ENCODE measurements around the gene OOEP. TPM values are rescaled to one million over a fixed set of nuclear protein-coding genes. Genes with fewer than 3 reads are reported as not detected.

The OOEP gene
- total and polyA plus RNA-seq, 2 donors (not counting 1 experiment from before 2014, with no cell fraction given): 0.08 to 0.17 TPM

- no peak overlapping the region for H3K27ac ChIP-seq (ENCODE audit: insufficient read depth, low read length)
- DNase-seq (ENCODE audit: low read depth in 2 of 2): peak in 1 of 2 donors; percentile 24
- no peak overlapping the region for H3K4me2 ChIP-seq (ENCODE audit: extremely low read depth, insufficient read depth, low read length)
- H3K27me3 ChIP-seq (ENCODE audit: control insufficient read depth, insufficient read depth, low read length): no peaks in the 10 kb centered on the region
- no peak overlapping the region for H3K9ac ChIP-seq (ENCODE audit: insufficient read depth, low read length)
- no peaks in the 10 kb centered on the region for H3K36me3 ChIP-seq (ENCODE audit: control insufficient read depth, insufficient read depth, low read length)
- no peaks in the 10 kb centered on the region for H3K79me2 ChIP-seq (ENCODE audit: control insufficient read depth, insufficient read depth, low read length)
- H4K20me1 ChIP-seq (ENCODE audit: control insufficient read depth, extremely low read depth, insufficient read depth, low read length): no peaks in the 10 kb centered on the region
- no peak overlapping the region for H3K4me3 ChIP-seq (replicated peaks in 1 of 4; ENCODE audit: control extremely low read depth in 1 of 4, insufficient read depth in 1 of 4, low read depth in 3 of 4, low read length in 4 of 4)
- H3K4me1 ChIP-seq (ENCODE audit: control insufficient read depth, extremely low read depth, insufficient read depth, low read length): no peaks in the 10 kb centered on the region
- no peak overlapping the region for H2AFZ ChIP-seq (ENCODE audit: low read length)
- H3K9me3 ChIP-seq (ENCODE audit: control insufficient read depth, insufficient read depth, low read depth, low read length): no peaks in the 10 kb centered on the region
- TF ChIP-seq EZH2 (IDR thresholded peaks at IDR 0.05; ENCODE audit: low read length, missing control alignments): no peak
- TF ChIP-seq, protein P1, sequence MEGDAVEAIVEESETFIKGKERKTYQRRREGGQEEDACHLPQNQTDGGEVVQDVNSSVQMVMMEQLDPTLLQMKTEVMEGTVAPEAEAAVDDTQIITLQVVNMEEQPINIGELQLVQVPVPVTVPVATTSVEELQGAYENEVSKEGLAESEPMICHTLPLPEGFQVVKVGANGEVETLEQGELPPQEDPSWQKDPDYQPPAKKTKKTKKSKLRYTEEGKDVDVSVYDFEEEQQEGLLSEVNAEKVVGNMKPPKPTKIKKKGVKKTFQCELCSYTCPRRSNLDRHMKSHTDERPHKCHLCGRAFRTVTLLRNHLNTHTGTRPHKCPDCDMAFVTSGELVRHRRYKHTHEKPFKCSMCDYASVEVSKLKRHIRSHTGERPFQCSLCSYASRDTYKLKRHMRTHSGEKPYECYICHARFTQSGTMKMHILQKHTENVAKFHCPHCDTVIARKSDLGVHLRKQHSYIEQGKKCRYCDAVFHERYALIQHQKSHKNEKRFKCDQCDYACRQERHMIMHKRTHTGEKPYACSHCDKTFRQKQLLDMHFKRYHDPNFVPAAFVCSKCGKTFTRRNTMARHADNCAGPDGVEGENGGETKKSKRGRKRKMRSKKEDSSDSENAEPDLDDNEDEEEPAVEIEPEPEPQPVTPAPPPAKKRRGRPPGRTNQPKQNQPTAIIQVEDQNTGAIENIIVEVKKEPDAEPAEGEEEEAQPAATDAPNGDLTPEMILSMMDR (conservative IDR thresholded peaks at IDR 0.05 in 1 of 2, IDR thresholded peaks at IDR 0.05 in 1 of 2; ENCODE audit: low read depth in 1 of 2, low read length in 2 of 2): no peak
Measured at GRCh38 chr6:73340048-73340447, 29.6 kb downstream of the OOEP start.

DNA sequence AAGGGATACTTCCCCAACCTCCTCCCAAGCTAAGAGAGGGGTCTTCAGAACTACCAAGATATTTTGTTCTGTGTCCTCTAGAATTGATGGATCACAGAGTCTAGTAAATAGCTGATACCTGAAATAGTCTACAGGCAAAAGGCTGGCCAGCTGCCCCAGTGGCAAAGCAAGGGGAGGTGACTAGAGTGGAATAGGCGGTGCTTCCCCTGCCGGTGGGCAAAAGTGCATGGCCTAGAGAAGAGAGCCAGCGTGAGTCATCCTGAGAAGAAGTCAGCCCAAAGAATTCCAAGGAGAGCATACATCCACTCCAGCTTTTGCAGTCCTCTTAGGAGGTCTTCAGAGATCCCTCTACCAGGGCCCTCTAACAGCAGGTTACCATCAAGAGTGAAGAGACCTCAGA lies 30.4 kb downstream of the OOEP start:
- peak in 1 of 2 donors; percentile 3 for DNase-seq (ENCODE audit: low read depth in 2 of 2)
- H3K79me2 ChIP-seq (ENCODE audit: control insufficient read depth, insufficient read depth, low read length): no peaks in the 10 kb centered on the region
- no peak overlapping the region for H3K4me2 ChIP-seq (ENCODE audit: extremely low read depth, insufficient read depth, low read length)
- no peak overlapping the region for H3K9ac ChIP-seq (ENCODE audit: insufficient read depth, low read length)
- H2AFZ ChIP-seq (ENCODE audit: low read length): no peak overlapping the region
- no peak overlapping the region for H3K4me3 ChIP-seq (replicated peaks in 1 of 4; ENCODE audit: control extremely low read depth in 1 of 4, insufficient read depth in 1 of 4, low read depth in 3 of 4, low read length in 4 of 4)
- no peaks in the 10 kb centered on the region for H3K27me3 ChIP-seq (ENCODE audit: control insufficient read depth, insufficient read depth, low read length)
- TF ChIP-seq, protein P1 (conservative IDR thresholded peaks at IDR 0.05 in 1 of 2, IDR thresholded peaks at IDR 0.05 in 1 of 2; ENCODE audit: low read depth in 1 of 2, low read length in 2 of 2): no peak
- TF ChIP-seq EZH2 (IDR thresholded peaks at IDR 0.05; ENCODE audit: low read length, missing control alignments): no peak
- no peaks in the 10 kb centered on the region for H3K9me3 ChIP-seq (ENCODE audit: control insufficient read depth, insufficient read depth, low read depth, low read length)
- no peaks in the 10 kb centered on the region for H3K36me3 ChIP-seq (ENCODE audit: control insufficient read depth, insufficient read depth, low read length)
- no peaks in the 10 kb centered on the region for H4K20me1 ChIP-seq (ENCODE audit: control insufficient read depth, extremely low read depth, insufficient read depth, low read length)
- H3K4me1 ChIP-seq (ENCODE audit: control insufficient read depth, extremely low read depth, insufficient read depth, low read length): no peaks in the 10 kb centered on the region
- no peak overlapping the region for H3K27ac ChIP-seq (ENCODE audit: insufficient read depth, low read length)

- Histone ChIP-seq H3K79me2 (ENCODE audit: control insufficient read depth, insufficient read depth, low read length) (no peaks in the 10 kb centered on the region), H3K4me2 (ENCODE audit: extremely low read depth, insufficient read depth, low read length) (no peak overlapping the region), H3K4me1 (ENCODE audit: control insufficient read depth, extremely low read depth, insufficient read depth, low read length) (no peaks in the 10 kb centered on the region), H3K9me3 (ENCODE audit: control insufficient read depth, insufficient read depth, low read depth, low read length) (no peaks in the 10 kb centered on the region), H2AFZ (ENCODE audit: low read length) (no peak overlapping the region), H3K27ac (ENCODE audit: insufficient read depth, low read length) (no peak overlapping the region), H3K9ac (ENCODE audit: insufficient read depth, low read length) (no peak overlapping the region), H3K27me3 (ENCODE audit: control insufficient read depth, insufficient read depth, low read length) (no peaks in the 10 kb centered on the region), H4K20me1 (ENCODE audit: control insufficient read depth, extremely low read depth, insufficient read depth, low read length) (no peaks in the 10 kb centered on the region), H3K36me3 (ENCODE audit: control insufficient read depth, insufficient read depth, low read length) (no peaks in the 10 kb centered on the region), H3K4me3 (replicated peaks in 1 of 4; ENCODE audit: control extremely low read depth in 1 of 4, insufficient read depth in 1 of 4, low read depth in 3 of 4, low read length in 4 of 4) (no peak overlapping the region)
- DNase-seq (ENCODE audit: low read depth in 2 of 2): no peak
- TF ChIP-seq, protein P1 (conservative IDR thresholded peaks at IDR 0.05 in 1 of 2, IDR thresholded peaks at IDR 0.05 in 1 of 2; ENCODE audit: low read depth in 1 of 2, low read length in 2 of 2): no peak
- no peak for TF ChIP-seq EZH2 (IDR thresholded peaks at IDR 0.05; ENCODE audit: low read length, missing control alignments)
Measured at GRCh38 chr6:73329201-73329600, 40.5 kb downstream of the OOEP start.
